Central memory CD8-positive, alpha-beta T cell (primary cell): ENCODE results near the gene SLC33A1.
"Not testable (repeated sequence)": the region's sequence is repeated elsewhere in the genome, so short reads cannot be mapped to it uniquely, and the experiment has no call there.

ENCODE experiments used
- ATAC-seq: fragments of 150-1000 bp; cut with Tn5 transposase; replicated peaks from 2 replicates; pipeline ENCODE4 v1.10.0; 2022; ENCODE audit warnings: mild to moderate bottlenecking, moderate FRiP score, moderate number of reproducible peaks; ENCODE audit not compliant: poor library complexity, severe bottlenecking; ENCODE audit errors: extremely low read depth
- DNase-seq, 2 donors: peaks; one replicate each; pipeline ENCODE4 v3.0.0; 2021; ENCODE audit warnings: low spot score in 2 of 2
- H3K27ac Mint-ChIP-seq: one replicate; pipeline ENCODE4 v1.8.0; 2022; ENCODE audit warnings: low read depth, mild to moderate bottlenecking, moderate library complexity, mixed read lengths
- H3K27me3 Mint-ChIP-seq: one replicate; pipeline ENCODE4 v1.8.0; 2022; ENCODE audit warnings: mixed read lengths
- H3K36me3 Mint-ChIP-seq: one replicate; pipeline ENCODE4 v1.8.0; 2022; ENCODE audit warnings: mild to moderate bottlenecking, moderate library complexity, mixed read lengths; ENCODE audit not compliant: insufficient read depth
- H3K4me1 Mint-ChIP-seq: one replicate; pipeline ENCODE4 v1.8.0; 2022; ENCODE audit warnings: mixed read lengths
- H3K4me3 Mint-ChIP-seq: one replicate; pipeline ENCODE4 v1.8.0; 2022; ENCODE audit warnings: mild to moderate bottlenecking, moderate library complexity, mixed read lengths
- H3K9me3 Mint-ChIP-seq: one replicate; pipeline ENCODE4 v1.8.0; 2022; ENCODE audit warnings: mixed read lengths

The SLC33A1 gene

GRCh38 chr3:155853214-155854140 is 750 bp downstream of the SLC33A1 start:
- no peaks in the 10 kb centered on the region for H3K27me3 Mint-ChIP-seq
- ATAC-seq (peak; percentile 0), DNase-seq (no peak)
- H3K36me3 Mint-ChIP-seq, result peaks cover 19% of the 10 kb centered on the region
- H3K9me3 Mint-ChIP-seq, result no peaks in the 10 kb centered on the region
- peak overlapping the region; percentile 99 for H3K27ac Mint-ChIP-seq
- H3K4me1 Mint-ChIP-seq, result peaks cover 34% of the 10 kb centered on the region
- H3K4me3 Mint-ChIP-seq, result peak overlapping the region; percentile 95

GRCh38 chr3:155852341-155852740 is 1.9 kb downstream of the SLC33A1 start:
- ATAC-seq, result no peak
- peak overlapping the region; percentile 99 for H3K27ac Mint-ChIP-seq

GRCh38 chr3:155849404-155849803 is 4.8 kb downstream of the SLC33A1 start:
- not testable (repeated sequence) for H3K27me3 Mint-ChIP-seq, H3K9me3 Mint-ChIP-seq, ATAC-seq, H3K27ac Mint-ChIP-seq, DNase-seq
- peaks cover 44% of the 10 kb centered on the region for H3K4me1 Mint-ChIP-seq
- peaks cover 18% of the 10 kb centered on the region for H3K36me3 Mint-ChIP-seq
- peak overlapping the region; percentile 45 for H3K4me3 Mint-ChIP-seq

More at GRCh38 chr3:155852341-155852740, 1.9 kb downstream of the SLC33A1 start:
- H3K36me3 Mint-ChIP-seq, result peaks cover 22% of the 10 kb centered on the region
- DNase-seq, result no peak
- H3K27me3 Mint-ChIP-seq, result no peaks in the 10 kb centered on the region
- no peaks in the 10 kb centered on the region for H3K9me3 Mint-ChIP-seq
- H3K4me3 Mint-ChIP-seq, result peak overlapping the region; percentile 95
- H3K4me1 Mint-ChIP-seq, result peaks cover 40% of the 10 kb centered on the region

GRCh38 chr3:155847993-155848392 is 6.2 kb downstream of the SLC33A1 start:
- H3K9me3 Mint-ChIP-seq, result no peaks in the 10 kb centered on the region
- no peaks in the 10 kb centered on the region for H3K27me3 Mint-ChIP-seq
- H3K27ac Mint-ChIP-seq, result no peak overlapping the region
- DNase-seq (no peak), ATAC-seq (no peak)
- H3K4me1 Mint-ChIP-seq, result peaks cover 41% of the 10 kb centered on the region
- peaks cover 11% of the 10 kb centered on the region for H3K36me3 Mint-ChIP-seq
- peak overlapping the region; percentile 51 for H3K4me3 Mint-ChIP-seq

- peaks cover 10% of the 10 kb centered on the region for H3K36me3 Mint-ChIP-seq
- no peaks in the 10 kb centered on the region for H3K9me3 Mint-ChIP-seq
- H3K27ac Mint-ChIP-seq, result no peak overlapping the region
- peaks cover 27% of the 10 kb centered on the region for H3K4me1 Mint-ChIP-seq
- H3K27me3 Mint-ChIP-seq, result no peaks in the 10 kb centered on the region
- DNase-seq (no peak), ATAC-seq (no peak)
- H3K4me3 Mint-ChIP-seq, result no peak overlapping the region
Observed at GRCh38 chr3:155846119-155846518, 8.1 kb downstream of the SLC33A1 start.

GRCh38 chr3:155843569-155843968 is 10.7 kb downstream of the SLC33A1 start:
- Mint-ChIP-seq H3K36me3 (peaks cover 8% of the 10 kb centered on the region), H3K27me3 (no peaks in the 10 kb centered on the region), H3K4me1 (peaks cover 31% of the 10 kb centered on the region), H3K9me3 (no peaks in the 10 kb centered on the region), H3K27ac (no peak overlapping the region), H3K4me3 (no peak overlapping the region)
- DNase-seq, result no peak
- no peak for ATAC-seq

- H3K36me3 Mint-ChIP-seq, result peaks cover 17% of the 10 kb centered on the region
- peaks cover 7% of the 10 kb centered on the region for H3K4me1 Mint-ChIP-seq
- no peaks in the 10 kb centered on the region for H3K9me3 Mint-ChIP-seq
- DNase-seq (no peak), ATAC-seq (no peak)
- no peak overlapping the region for H3K4me3 Mint-ChIP-seq
- H3K27me3 Mint-ChIP-seq, result no peaks in the 10 kb centered on the region
- no peak overlapping the region for H3K27ac Mint-ChIP-seq
Observed at GRCh38 chr3:155835341-155836071, 18.7 kb downstream of the SLC33A1 start.

DNA sequence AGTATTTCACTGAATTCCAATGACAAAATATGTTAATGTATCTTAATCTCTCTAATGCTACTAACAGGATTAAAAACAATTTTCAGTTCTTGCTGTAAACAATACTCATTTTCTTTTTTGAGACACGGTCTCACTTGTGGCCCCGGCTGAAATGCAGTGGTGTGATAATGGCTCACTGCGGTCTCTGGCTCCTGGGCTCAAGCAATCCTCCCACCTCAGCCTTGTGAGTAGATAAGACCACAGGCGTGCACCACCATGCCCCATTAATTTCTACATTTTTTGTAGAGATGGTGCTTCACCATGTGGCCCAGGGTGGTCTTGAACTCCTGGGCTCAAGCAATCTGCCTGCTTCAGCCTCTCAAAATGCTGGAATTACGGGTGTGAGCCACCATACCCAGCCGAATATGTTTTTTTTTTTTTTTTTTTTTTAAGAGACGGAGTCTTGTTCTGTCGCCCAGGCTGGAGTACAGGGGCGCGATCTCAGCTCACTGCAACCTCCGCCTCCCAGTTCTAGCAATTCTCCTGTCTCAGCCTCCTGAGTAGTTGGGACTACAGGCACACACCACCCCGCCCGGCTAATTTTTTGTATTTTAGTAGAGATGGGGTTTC is 25.6 kb downstream of the SLC33A1 start:
- H3K36me3 Mint-ChIP-seq, result peaks cover 25% of the 10 kb centered on the region
- not testable (repeated sequence) for H3K9me3 Mint-ChIP-seq, DNase-seq, ATAC-seq, H3K4me3 Mint-ChIP-seq, H3K27me3 Mint-ChIP-seq, H3K27ac Mint-ChIP-seq, H3K4me1 Mint-ChIP-seq

DNA sequence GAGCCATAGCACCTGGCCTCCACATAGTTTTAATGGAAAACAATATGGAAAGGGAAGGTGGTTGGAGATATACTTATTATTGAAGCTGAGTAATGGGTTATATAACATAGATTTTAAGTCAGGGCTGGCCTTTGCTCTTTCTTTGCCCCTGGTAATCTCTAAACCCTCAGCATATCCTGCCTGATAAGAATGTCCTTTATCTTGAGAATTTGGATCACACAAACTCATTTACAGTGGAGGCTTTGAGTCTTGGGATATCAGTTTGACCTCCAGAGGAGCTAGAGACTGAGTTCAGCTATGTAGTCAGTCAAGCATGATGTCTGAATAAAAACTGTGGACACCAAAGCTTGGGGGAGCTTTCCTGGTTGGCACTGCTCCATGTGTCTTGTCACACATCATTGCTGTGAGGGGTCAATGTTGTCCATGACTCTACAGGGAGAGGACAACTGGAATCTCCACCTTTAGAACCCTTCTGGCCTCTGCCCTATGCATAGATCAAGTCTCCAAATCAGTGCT is 39.1 kb downstream of the SLC33A1 start:
- Mint-ChIP-seq H3K36me3 (no peaks in the 10 kb centered on the region), H3K27me3 (no peaks in the 10 kb centered on the region), H3K27ac (no peak overlapping the region), H3K9me3 (no peaks in the 10 kb centered on the region), H3K4me1 (no peaks in the 10 kb centered on the region), H3K4me3 (no peak overlapping the region)
- DNase-seq (no peak), ATAC-seq (no peak)

- not testable (repeated sequence) for H3K4me1 Mint-ChIP-seq
Observed at GRCh38 chr3:155813224-155813623, 41.0 kb downstream of the SLC33A1 start.

DNA sequence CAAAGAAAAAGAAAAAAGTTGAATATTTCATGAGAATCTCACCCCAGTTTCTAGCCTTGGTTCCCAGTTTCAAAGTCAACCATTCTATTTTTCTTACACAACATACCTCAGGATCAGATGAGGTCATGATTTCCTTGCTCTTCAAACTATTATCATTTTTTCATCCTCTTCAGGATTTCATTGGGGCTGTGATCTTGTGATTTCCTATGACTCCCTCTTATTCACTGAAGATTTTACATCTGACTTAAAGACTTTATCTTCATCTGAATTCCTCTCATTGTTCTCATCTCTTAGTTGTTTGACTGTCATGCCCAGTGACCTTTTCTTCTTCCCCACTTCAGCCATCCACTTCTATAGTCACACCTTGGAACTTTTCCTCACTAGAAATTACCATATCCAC is 45.0 kb downstream of the SLC33A1 start:
- DNase-seq (no peak), ATAC-seq (no peak)
- H3K4me3 Mint-ChIP-seq, result no peak overlapping the region

More at GRCh38 chr3:155813224-155813623, 41.0 kb downstream of the SLC33A1 start:
- DNase-seq, ATAC-seq, H3K27me3 Mint-ChIP-seq, H3K9me3 Mint-ChIP-seq, H3K27ac Mint-ChIP-seq, H3K4me3 Mint-ChIP-seq, H3K36me3 Mint-ChIP-seq: not testable (repeated sequence)

DNA sequence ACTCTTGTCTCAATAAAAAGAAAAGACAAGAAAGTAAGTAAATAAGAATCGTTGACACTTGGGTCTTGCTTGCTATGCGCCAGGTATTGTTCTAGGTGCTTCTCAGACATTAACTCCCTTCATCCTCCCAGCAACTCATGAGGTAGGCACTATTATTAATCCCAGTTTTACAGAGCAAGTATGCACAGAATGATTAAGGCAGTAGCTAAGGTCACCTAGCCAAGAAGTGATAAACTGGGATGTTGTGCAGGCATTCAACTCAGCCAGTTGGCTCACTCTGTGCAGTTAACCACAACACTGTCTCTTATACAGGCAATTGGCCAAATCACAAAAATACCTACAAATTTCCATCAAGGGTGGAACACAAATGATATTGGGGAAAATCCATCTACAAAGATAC is 46.4 kb downstream of the SLC33A1 start:
- no peak for ATAC-seq
- no peak overlapping the region for H3K4me3 Mint-ChIP-seq
- no peaks in the 10 kb centered on the region for H3K9me3 Mint-ChIP-seq
- H3K4me1 Mint-ChIP-seq, result no peaks in the 10 kb centered on the region
- no peak for DNase-seq
- no peak overlapping the region for H3K27ac Mint-ChIP-seq
- peaks cover 9% of the 10 kb centered on the region for H3K36me3 Mint-ChIP-seq
- H3K27me3 Mint-ChIP-seq, result no peaks in the 10 kb centered on the region

More for the DNA sequence above, 45.0 kb downstream of the SLC33A1 start:
- H3K27me3 Mint-ChIP-seq, result no peaks in the 10 kb centered on the region
- H3K4me1 Mint-ChIP-seq, result no peaks in the 10 kb centered on the region
- peaks cover 8% of the 10 kb centered on the region for H3K36me3 Mint-ChIP-seq
- no peak overlapping the region for H3K27ac Mint-ChIP-seq
- no peaks in the 10 kb centered on the region for H3K9me3 Mint-ChIP-seq
